ENCODE data around the gene MICB. TPM values are rescaled to one million over a fixed set of nuclear protein-coding genes. Genes with fewer than 3 reads are reported as not detected.

Gene MICB
- total RNA-seq, 2 experiments from 2014 or later, result 14.3 to 14.7 TPM

GRCh38 chr6:31464252-31465184, 33.4 kb upstream of the MICB start:
- H3K9me3 ChIP-seq (ENCODE audit: control insufficient read depth in 1 of 2, insufficient read depth in 1 of 2, low read length in 2 of 2), result no peaks in the 10 kb centered on the region
- TF ChIP-seq CTCF (IDR thresholded peaks at IDR 0.05), result no peak
- no peaks in the 10 kb centered on the region for H3K27me3 Mint-ChIP-seq
- ATAC-seq (ENCODE audit: poor library complexity) (no peak), DNase-seq (peak in 1 of 14 experiments; percentile 36)
- peaks cover 59% of the 10 kb centered on the region for H3K36me3 Mint-ChIP-seq (ENCODE audit: low read depth)
- H3K4me3 Mint-ChIP-seq, result peak overlapping the region; percentile 99
- CTCF ChIA-PET, result no interaction called here
- H3K36me3 ChIP-seq (ENCODE audit: insufficient read depth, low read length), result peaks cover 36% of the 10 kb centered on the region
- H3K27ac Mint-ChIP-seq, result peak overlapping the region; percentile 96
- H3K27me3 ChIP-seq (ENCODE audit: control insufficient read depth in 1 of 2, insufficient read depth in 2 of 2, low read length in 2 of 2), result no peaks in the 10 kb centered on the region
- POLR2A ChIA-PET, result no interaction called here
- H3K4me1 Mint-ChIP-seq (ENCODE audit: low read depth), result peaks cover 82% of the 10 kb centered on the region
- H3K4me1 ChIP-seq (ENCODE audit: insufficient read depth, low read length), result peaks cover 71% of the 10 kb centered on the region
- intact Hi-C loops (cut with DNase I, micrococcal nuclease), result loop anchor here in 1 of 2 experiments (5.0 kb wide), 1 partner anchor 33 kb away; the partner anchor contains the start of gene MICB
- H3K27ac ChIP-seq (ENCODE audit: low read depth in 1 of 2, low read length in 2 of 2), result peak overlapping the region in 1 of 2 donors; percentile 99
- no peaks in the 10 kb centered on the region for H3K9me3 Mint-ChIP-seq
- peak overlapping the region; percentile 89 for H3K4me3 ChIP-seq (ENCODE audit: low read length)

GRCh38 chr6:31465185-31465536, 32.8 kb upstream of the MICB start:
- H3K4me3 ChIP-seq (ENCODE audit: low read length), result peak overlapping the region; percentile 89
- Mint-ChIP-seq H3K4me3 (peak overlapping the region; percentile 99), H3K27ac (peak overlapping the region; percentile 96), H3K4me1 (ENCODE audit: low read depth) (peaks cover 89% of the 10 kb centered on the region), H3K27me3 (no peaks in the 10 kb centered on the region), H3K36me3 (ENCODE audit: low read depth) (peaks cover 62% of the 10 kb centered on the region), H3K9me3 (no peaks in the 10 kb centered on the region)
- ChIA-PET CTCF (interaction anchor here (1.2 kb wide), 1 partner anchor 66 kb away, joined by 3 read pairs; no protein-coding TSS in a partner anchor), POLR2A (interaction anchor here (1.3 kb wide), 1 partner anchor 62 kb away, joined by 3 read pairs; no protein-coding TSS in a partner anchor)
- peaks cover 77% of the 10 kb centered on the region for H3K4me1 ChIP-seq (ENCODE audit: insufficient read depth, low read length)
- no peak for TF ChIP-seq CTCF (IDR thresholded peaks at IDR 0.05)
- peaks cover 36% of the 10 kb centered on the region for H3K36me3 ChIP-seq (ENCODE audit: insufficient read depth, low read length)
- DNase-seq (peak in 2 of 14 experiments; percentile 19 to 27), ATAC-seq (ENCODE audit: poor library complexity) (no peak)
- peak overlapping the region in 1 of 2 donors; percentile 8 for H3K27ac ChIP-seq (ENCODE audit: low read depth in 1 of 2, low read length in 2 of 2)
- no peaks in the 10 kb centered on the region for H3K27me3 ChIP-seq (ENCODE audit: control insufficient read depth in 1 of 2, insufficient read depth in 2 of 2, low read length in 2 of 2)
- intact Hi-C loops (cut with DNase I, micrococcal nuclease), result no loop called here
- no peaks in the 10 kb centered on the region for H3K9me3 ChIP-seq (ENCODE audit: control insufficient read depth in 1 of 2, insufficient read depth in 1 of 2, low read length in 2 of 2)

- no peak for TF ChIP-seq CTCF (IDR thresholded peaks at IDR 0.05)
- peak overlapping the region in 1 of 2 donors; percentile 8 for H3K27ac ChIP-seq (ENCODE audit: low read depth in 1 of 2, low read length in 2 of 2)
- H3K36me3 ChIP-seq (ENCODE audit: insufficient read depth, low read length), result peaks cover 41% of the 10 kb centered on the region
- no peaks in the 10 kb centered on the region for H3K9me3 ChIP-seq (ENCODE audit: control insufficient read depth in 1 of 2, insufficient read depth in 1 of 2, low read length in 2 of 2)
- Mint-ChIP-seq H3K9me3 (no peaks in the 10 kb centered on the region), H3K36me3 (ENCODE audit: low read depth) (peaks cover 62% of the 10 kb centered on the region), H3K4me3 (peak overlapping the region; percentile 99), H3K4me1 (ENCODE audit: low read depth) (peaks cover 93% of the 10 kb centered on the region), H3K27me3 (no peaks in the 10 kb centered on the region), H3K27ac (peak overlapping the region; percentile 96)
- CTCF ChIA-PET, result interaction anchor here (1.2 kb wide), 1 partner anchor 66 kb away, joined by 3 read pairs; no protein-coding TSS in a partner anchor
- peaks cover 83% of the 10 kb centered on the region for H3K4me1 ChIP-seq (ENCODE audit: insufficient read depth, low read length)
- POLR2A ChIA-PET, result interaction anchor here (1.3 kb wide), 1 partner anchor 63 kb away, joined by 3 read pairs; no protein-coding TSS in a partner anchor
- no peak for ATAC-seq (ENCODE audit: poor library complexity)
- H3K4me3 ChIP-seq (ENCODE audit: low read length), result peak overlapping the region; percentile 89
- intact Hi-C loops (cut with DNase I, micrococcal nuclease), result no loop called here
- no peaks in the 10 kb centered on the region for H3K27me3 ChIP-seq (ENCODE audit: control insufficient read depth in 1 of 2, insufficient read depth in 2 of 2, low read length in 2 of 2)
- peak in 2 of 14 experiments; percentile 28 to 34 for DNase-seq
Observed at GRCh38 chr6:31465718-31466117, 32.2 kb upstream of the MICB start.

All from CD4-positive, alpha-beta T cell (primary cell).